ELR (cell line): ENCODE measurements around the gene NAV2.

Experiments used
- DNase-seq: peaks from one replicate; pipeline ENCODE4 v3.0.0-alpha.2; 2015; ENCODE audit warnings: low read depth

NAV2 gene

DNA sequence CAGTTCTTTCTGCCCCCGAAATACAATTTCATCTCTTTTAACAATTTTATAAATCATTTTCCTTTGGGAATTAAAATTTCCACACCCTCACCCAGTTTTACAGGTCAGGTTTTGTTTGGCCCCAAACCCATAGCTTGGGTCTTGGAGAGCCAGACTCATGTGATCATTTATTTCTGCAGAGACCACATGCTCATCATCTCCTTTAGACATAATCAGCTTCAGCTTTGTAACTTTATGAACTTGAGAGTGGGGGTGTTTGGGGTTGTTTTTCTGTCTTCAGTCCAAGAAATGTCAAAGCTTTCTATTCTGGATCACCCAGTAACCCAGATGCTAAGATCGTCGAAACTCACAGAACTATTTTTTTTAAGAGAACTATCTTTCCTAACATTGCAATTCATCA is 376.7 kb downstream of the NAV2 start:
- no peak for DNase-seq

DNA sequence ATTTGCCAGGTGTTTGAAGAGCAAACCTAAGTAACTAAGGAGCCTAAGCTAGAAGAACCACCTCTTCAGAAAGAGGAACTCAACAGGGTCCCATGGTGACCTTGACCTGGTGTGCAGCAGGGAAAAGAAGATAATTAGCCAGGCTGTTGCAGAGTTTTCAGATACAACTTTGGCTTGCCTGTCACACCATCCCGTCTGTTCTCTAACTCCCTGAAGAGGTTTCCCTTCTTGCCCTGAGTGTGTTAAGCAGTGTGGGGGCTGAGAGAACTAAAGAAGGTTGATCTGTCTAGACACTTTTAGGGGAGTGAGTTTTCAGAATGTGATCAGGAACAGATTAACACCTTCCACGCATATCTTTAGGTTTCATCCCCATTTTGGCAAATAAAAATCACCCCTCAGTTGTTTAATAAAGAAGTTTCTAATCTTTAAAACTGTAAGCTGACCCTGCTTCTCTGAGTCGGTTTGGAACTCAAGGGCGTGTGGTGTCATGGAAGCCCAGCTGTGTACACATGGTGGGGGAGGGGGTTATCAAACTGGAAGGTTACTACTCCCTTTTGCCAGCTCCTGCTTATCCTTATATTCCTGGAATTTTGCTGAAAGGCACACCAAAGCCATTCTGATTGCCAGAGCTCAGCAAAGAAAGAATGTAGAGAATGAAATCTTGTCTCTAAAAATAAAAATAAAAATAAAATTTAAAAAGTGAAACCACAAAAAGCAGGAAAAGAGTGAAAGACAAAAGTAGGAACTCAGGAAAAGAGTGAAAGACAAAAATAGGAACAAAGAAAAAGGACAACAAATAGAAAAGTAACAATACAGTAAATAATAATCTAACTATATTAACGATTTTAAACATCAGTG is 377.4 kb downstream of the NAV2 start:
- no peak for DNase-seq

- DNase-seq = no peak
These were observed 378.2 kb downstream of the NAV2 start for GRCh38 chr11:20090654-20091374.

- no peak for DNase-seq
These were observed 381.1 kb downstream of the NAV2 start for GRCh38 chr11:20093775-20094174.

GRCh38 chr11:20095189-20095588 is 382.6 kb downstream of the NAV2 start:
- no peak for DNase-seq

DNA sequence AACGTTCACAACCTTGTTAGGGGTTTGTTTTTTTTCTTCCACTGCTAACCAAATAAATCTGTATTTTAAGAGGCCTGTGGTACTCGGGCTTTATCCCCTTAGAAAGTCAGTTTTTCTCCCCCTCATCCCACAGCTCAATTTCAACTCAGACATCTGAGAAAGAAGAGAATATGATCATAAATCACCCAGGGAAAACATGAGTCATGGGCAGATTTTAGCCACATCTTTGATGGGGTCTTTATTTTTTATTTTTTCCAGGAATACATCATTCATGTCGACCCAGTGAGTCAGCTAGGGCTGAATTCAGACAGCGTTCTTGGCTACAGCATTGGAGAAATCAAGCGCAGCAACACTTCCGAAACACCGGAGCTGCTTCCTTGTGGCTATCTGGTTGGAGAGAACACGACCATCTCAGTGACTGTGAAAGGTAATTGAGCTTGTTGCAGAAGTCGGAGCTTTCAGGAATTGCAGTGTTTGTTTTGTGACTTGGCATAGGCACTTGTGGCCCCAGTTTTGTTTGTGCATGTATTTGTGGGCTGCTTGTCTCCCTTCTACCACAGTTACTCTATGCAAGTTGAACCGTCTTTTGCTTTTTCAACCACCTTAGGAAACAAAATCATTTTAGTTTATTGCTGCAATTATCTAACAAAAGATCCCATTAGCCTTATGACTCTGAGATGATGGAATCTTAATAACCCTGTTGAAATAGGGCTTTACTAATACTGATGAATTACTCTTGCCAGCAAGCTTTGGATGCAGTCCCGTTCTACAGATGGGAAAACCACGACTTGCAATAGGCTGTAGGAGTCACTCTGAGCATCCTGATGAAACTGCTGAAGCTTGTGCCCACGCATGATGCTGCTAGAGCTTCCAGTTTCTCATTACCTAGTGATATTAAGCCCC is 384.9 kb downstream of the NAV2 start:
- peak; percentile 62 for DNase-seq

DNA sequence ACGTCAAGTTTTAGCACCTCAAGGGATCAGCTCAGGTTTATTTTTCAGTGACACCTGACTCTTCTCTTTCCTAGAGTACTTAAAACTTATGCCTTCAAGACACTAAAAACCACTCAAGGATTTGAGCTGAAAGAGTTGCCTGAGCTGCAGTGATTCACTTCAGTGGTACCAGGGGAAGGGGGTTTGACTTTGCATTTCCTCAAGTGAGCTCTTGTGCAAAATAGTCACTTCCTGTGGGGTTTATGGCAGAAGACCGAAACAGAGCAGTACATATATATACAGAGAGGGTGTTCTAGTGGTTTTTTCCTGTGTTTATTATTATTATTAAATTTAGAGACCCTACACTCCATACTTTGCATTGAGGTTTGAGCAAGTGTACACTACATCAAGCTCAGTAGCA is 386.9 kb downstream of the NAV2 start:
- no peak for DNase-seq

DNA sequence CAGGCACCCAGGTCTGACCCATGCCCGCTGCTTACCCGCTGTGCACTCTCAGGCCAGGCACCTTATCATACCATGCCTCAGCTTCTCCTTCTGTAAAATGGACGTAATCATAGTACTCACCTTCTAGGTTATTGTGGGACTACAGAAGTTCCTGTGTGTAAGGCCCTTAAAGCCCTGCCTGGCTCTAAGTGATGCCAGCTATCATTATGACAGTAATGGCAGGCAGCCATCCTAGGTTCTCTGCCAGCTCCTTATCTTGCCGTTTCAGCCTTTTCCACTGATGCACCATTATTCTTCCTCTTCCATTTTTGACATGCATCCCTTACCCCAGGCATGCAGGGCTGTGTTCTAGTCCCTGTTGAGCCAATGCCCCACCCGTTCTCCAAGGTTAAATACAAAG is 389.8 kb downstream of the NAV2 start:
- DNase-seq = no peak

DNA sequence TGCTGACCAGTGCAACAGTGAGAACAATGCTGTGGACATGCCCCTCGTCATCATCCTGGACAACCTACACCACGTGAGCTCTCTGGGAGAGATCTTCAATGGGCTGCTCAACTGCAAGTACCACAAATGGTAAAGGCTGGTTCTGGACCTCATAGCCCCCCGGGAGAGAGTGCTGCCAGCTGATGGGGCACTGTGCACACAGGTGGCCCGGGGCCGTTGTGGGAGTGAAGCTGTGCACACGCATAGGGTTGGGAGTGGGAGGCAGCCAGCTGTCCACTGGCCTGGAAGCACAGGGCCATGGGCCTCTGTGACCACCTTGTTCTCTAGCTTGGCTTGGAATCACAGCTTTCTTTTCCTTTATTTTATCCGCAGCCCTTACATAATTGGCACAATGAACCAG is 390.6 kb downstream of the NAV2 start:
- DNase-seq = no peak

DNA sequence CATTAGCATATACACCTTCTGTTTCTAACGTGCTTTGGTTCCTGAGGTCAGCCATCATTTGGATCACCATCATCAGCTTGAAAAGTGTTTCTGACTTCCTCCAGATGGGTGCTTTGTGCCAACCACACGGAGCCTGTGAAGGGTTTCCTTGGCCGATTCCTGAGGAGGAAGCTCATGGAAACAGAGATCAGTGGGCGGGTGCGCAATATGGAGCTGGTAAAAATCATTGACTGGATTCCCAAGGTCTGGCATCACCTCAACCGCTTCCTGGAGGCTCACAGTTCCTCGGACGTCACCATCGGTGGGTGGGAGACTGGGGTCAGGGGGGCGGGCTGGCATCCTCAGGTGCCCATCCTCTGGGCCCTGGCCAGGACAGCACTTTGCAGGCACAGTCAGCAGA is 392.8 kb downstream of the NAV2 start:
- no peak for DNase-seq

- DNase-seq = no peak
These were observed 397.3 kb downstream of the NAV2 start for GRCh38 chr11:20109731-20110445.

DNA sequence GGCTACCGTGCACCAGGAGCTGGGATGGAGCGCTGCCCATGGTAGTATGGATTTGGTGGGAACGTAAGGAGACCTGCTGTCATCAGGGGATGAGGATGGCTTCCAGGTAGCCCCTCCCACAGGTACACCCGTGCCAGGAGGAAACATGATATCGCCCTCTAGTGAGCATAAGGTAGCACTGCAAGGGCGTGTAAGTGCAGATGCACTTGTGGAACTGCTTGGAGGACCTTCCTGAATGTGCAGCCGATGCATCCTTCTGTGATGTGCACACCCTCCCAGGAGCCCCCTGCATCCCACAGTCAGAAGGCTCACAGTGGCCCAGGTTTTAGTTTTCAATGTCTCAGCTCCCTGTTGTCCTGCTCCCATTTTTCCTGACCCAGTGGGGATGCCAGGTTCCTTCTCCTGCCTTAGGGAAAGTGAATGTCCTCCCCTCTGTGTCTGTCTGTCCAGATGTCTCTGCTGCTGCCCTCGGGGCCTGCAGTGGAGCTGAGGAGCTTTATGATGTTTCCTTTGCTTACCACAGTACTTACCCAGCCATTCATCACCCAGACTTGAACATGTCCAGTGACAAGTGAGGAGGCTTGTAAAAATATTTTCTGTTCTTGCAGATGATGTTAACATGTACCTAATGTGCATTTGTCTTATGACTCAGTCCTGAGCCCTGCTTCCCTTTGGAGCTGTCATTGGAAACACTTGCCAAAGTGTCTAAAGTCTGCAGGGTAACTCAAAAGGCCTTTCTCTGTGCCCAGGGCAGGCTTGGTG is 398.5 kb downstream of the NAV2 start:
- peak; percentile 74 for DNase-seq

DNA sequence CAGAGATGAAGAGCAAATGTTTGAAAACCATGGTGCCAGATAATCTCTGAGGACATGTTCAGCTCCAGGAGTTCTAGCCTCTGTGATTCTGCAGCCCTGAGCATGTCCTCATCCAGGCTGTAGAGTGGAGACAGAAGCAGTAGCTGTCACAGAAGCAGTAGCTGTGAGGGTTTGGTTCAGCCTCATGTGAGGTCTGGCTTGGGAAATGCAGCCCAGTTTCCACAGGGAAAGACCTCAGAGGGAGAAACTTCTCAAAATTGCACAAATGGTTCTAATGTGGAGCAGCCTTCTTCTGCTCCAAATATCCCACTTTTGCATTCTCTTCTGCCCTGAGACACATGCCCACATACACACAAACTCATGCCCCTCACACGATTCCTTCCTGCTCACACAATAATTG is 399.2 kb downstream of the NAV2 start:
- DNase-seq = peak; percentile 10

GRCh38 chr11:20112291-20113148 is 399.9 kb downstream of the NAV2 start:
- DNase-seq = peak; percentile 96

DNA sequence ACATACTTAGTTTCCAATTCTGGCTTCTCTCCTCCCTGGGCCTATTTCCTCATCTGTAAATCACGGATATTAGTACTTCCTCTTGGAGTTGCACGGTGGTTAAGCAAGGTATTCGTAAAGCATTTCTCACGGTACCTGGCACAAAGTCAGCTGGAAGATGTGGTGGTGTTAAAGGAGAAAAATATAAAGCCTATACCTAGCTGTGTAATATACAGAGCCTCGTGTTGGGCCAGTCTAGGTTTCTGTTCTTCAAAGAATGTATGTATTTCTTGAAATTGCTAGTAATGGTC is 400.5 kb downstream of the NAV2 start:
- DNase-seq = no peak

DNA sequence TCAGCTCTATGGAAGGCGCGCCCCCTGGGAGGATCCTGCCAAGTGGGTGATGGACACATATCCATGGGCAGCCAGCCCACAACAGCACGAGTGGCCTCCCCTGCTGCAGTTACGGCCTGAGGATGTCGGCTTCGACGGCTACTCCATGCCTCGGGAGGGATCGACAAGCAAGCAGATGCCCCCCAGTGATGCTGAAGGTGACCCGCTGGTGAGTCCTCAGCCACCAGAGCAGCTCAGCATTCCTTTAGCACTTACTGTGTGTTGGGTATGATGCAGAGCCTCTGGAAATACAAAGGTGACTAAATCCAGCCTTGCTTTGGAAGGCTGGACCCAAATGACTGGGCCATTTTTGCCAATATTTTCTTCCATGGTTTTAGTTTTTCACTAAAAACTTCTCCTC is 402.0 kb downstream of the NAV2 start:
- peak; percentile 86 for DNase-seq

GRCh38 chr11:20116825-20117224 is 404.2 kb downstream of the NAV2 start:
- no peak for DNase-seq

GRCh38 chr11:20117291-20117690 is 404.7 kb downstream of the NAV2 start:
- no peak for DNase-seq

- DNase-seq = no peak
These were observed 405.6 kb downstream of the NAV2 start for GRCh38 chr11:20118209-20118608.

DNA sequence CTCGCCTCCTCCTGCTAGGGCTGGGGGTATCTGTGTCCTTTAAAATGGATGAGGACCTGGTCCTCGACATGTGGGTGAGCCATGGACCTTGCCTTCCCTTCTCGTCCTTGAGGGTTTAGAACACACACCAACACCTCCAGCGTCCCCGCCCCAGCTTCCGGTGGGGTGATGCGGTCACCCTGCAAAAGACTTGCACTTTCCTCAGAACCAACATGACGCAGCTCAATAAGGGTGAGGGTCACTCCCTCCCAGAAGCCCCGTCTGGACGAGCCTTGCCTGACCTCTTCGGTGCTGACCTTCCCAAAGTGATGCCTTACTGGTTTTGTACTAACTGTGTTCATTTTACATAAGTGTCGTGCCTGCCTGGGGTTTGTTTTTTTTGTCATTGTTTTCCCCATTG is 406.7 kb downstream of the NAV2 start:
- DNase-seq = no peak
